Keratinocyte (primary cell): Measurements from ENCODE around the gene MCM10. TPM values are rescaled to one million over a fixed set of nuclear protein-coding genes. Genes with fewer than 3 reads are reported as not detected.

Experiments
- DNase-seq: peaks from one replicate; pipeline ENCODE4 v3.0.0-alpha.2; 2011; ENCODE audit warnings: low read depth, missing footprints, low spot score
- FAIRE-seq: peaks from 2 replicates; lab custom pipeline; 2011; peaks lifted over from hg19 to GRCh38; lab: Jason Lieb, UNC
- H2AFZ ChIP-seq: 2 replicates; pipeline ENCODE4 v1.6.0; 2012; ENCODE audit warnings: low read length, control low read depth, inconsistent platforms; ENCODE audit not compliant: control insufficient read depth
- H3K27ac ChIP-seq: 2 replicates; pipeline ENCODE4 v1.5.1; 2011; ENCODE audit warnings: low read length; ENCODE audit not compliant: control insufficient read depth, insufficient read depth
- H3K27me3 ChIP-seq: 3 replicates; pipeline ENCODE4 v1.6.0; 2011; ENCODE audit warnings: low read length; ENCODE audit not compliant: control insufficient read depth, insufficient read depth; ENCODE audit errors: extremely low read depth
- H3K36me3 ChIP-seq, 2 experiments: 2 replicates in 1 of 2; 3 replicates in 1 of 2; pipeline ENCODE4 v1.5.1; 2011; ENCODE audit warnings: low read length in 2 of 2, mild to moderate bottlenecking in 1 of 2; ENCODE audit not compliant: control insufficient read depth in 2 of 2, insufficient read depth in 2 of 2; ENCODE audit errors: extremely low read depth in 1 of 2
- H3K4me1 ChIP-seq: 3 replicates; pipeline ENCODE4 v1.5.1; 2011; ENCODE audit warnings: low read length; ENCODE audit not compliant: control insufficient read depth, insufficient read depth; ENCODE audit errors: extremely low read depth
- H3K4me2 ChIP-seq: 3 replicates; pipeline ENCODE4 v1.6.0; 2011; ENCODE audit warnings: low read depth, low read length; ENCODE audit not compliant: control insufficient read depth, insufficient read depth; ENCODE audit errors: extremely low read depth
- H3K4me3 ChIP-seq, 3 experiments: fragments of 200-600 bp in 1 of 3; sonication (generic) in 1 of 3; 2 replicates in 2 of 3; 3 replicates in 1 of 3; pipeline ENCODE4 v1.5.1; 2011 to 2016; ENCODE audit warnings: low read length in 3 of 3, mild to moderate bottlenecking in 3 of 3, control low read depth in 2 of 3, inconsistent platforms in 1 of 3, low read depth in 1 of 3, mixed read lengths in 1 of 3, mixed run types in 1 of 3, moderate library complexity in 1 of 3; ENCODE audit not compliant: control insufficient read depth in 2 of 3, insufficient read depth in 2 of 3; ENCODE audit errors: extremely low read depth in 1 of 3
- H3K79me2 ChIP-seq: 2 replicates; pipeline ENCODE4 v1.6.0; 2012; ENCODE audit warnings: low read length; ENCODE audit not compliant: control insufficient read depth, insufficient read depth
- H3K9ac ChIP-seq: 3 replicates; pipeline ENCODE4 v1.6.0; 2011; ENCODE audit warnings: low read length; ENCODE audit not compliant: control insufficient read depth, insufficient read depth; ENCODE audit errors: extremely low read depth
- H3K9me1 ChIP-seq: 3 replicates; pipeline ENCODE4 v1.6.0; 2011; ENCODE audit warnings: low read length; ENCODE audit not compliant: control insufficient read depth, insufficient read depth; ENCODE audit errors: extremely low read depth
- H3K9me3 ChIP-seq: 2 replicates; pipeline ENCODE4 v1.5.1; 2012; ENCODE audit warnings: low read depth, low read length; ENCODE audit not compliant: control insufficient read depth
- H4K20me1 ChIP-seq: 3 replicates; pipeline ENCODE4 v1.6.0; 2011; ENCODE audit warnings: low read length; ENCODE audit not compliant: control insufficient read depth, insufficient read depth; ENCODE audit errors: extremely low read depth
- CTCF ChIP-seq, 3 experiments: IDR thresholded peaks in 1 of 3; conservative IDR thresholded peaks in 1 of 3; optimal IDR thresholded peaks in 1 of 3; 2 replicates in 2 of 3; 3 replicates in 1 of 3; pipeline versions ENCODE3 to v1.5.1; 2011; ENCODE audit warnings: low read length in 3 of 3, mild to moderate bottlenecking in 3 of 3, moderate library complexity in 2 of 3, control low read depth in 1 of 3, inconsistent platforms in 1 of 3; ENCODE audit not compliant: insufficient read depth in 2 of 3; ENCODE audit errors: extremely low read depth in 1 of 3
- EZH2 ChIP-seq: IDR thresholded peaks from one replicate; pipeline ENCODE4 v1.6.1; 2012; ENCODE audit warnings: inconsistent platforms, mild to moderate bottlenecking, low read length, moderate library complexity
- dilution Hi-C: fragments of 300-500 bp; cut with MboI; formaldehyde crosslinking; loops from one replicate; pipeline ENCODE4 v1.7.0; 2020; ENCODE audit warnings: low sequenced_read_pairs; ENCODE audit not compliant: extremely low pct_ligation_motif_present
- polyA plus RNA-seq, 5 experiments: library from polyadenylated mRNA; depleted of rRNA in 3 of 5; stranded (reverse) in 3 of 5; stranded (forward) in 1 of 5; unstranded in 1 of 5; fragments of >200 nt; gene quantifications; 1 replicate in 1 of 5; 2 replicates in 3 of 5; 3 replicates in 1 of 5; pipeline versions ENCODE4 v1.2.1 to v1.2.3, GENCODE V29; 2011 to 2012; ENCODE audit warnings: missing spikeins in 2 of 5, low read depth in 1 of 5, low replicate concordance in 1 of 5

Gene MCM10
- polyA plus RNA-seq, 1 donor (not counting 4 experiments of a cell fraction or from before 2014, with no cell fraction given): 6.2 TPM

GRCh38 chr10:13184730-13185514, 23.6 kb downstream of the MCM10 start:
- Histone ChIP-seq H3K9me3 (no peaks in the 10 kb centered on the region), H3K4me3 (no peak overlapping the region), H3K27ac (no peak overlapping the region), H3K36me3 (peaks cover 0 to 29% of the 10 kb centered on the region in 2 experiments), H3K9ac (no peak overlapping the region), H3K9me1 (no peaks in the 10 kb centered on the region), H3K27me3 (no peaks in the 10 kb centered on the region), H3K79me2 (no peaks in the 10 kb centered on the region), H3K4me1 (no peaks in the 10 kb centered on the region), H2AFZ (no peak overlapping the region), H4K20me1 (no peaks in the 10 kb centered on the region), H3K4me2 (no peak overlapping the region)
- no peak for TF ChIP-seq CTCF (optimal IDR thresholded peaks at IDR 0.05 in 1 of 3, IDR thresholded peaks at IDR 0.05 in 1 of 3, conservative IDR thresholded peaks at IDR 0.05 in 1 of 3; ENCODE audit: extremely low read depth in 1 of 3, insufficient read depth in 2 of 3, low read length in 3 of 3)
- FAIRE-seq (no peak), DNase-seq (no peak)
- dilution Hi-C loops: no loop called here

- no peaks in the 10 kb centered on the region for H3K9me3 ChIP-seq
- no peaks in the 10 kb centered on the region for H3K27me3 ChIP-seq
- no peak overlapping the region for H3K27ac ChIP-seq
- no peak overlapping the region for H3K4me2 ChIP-seq
- no peak for TF ChIP-seq EZH2
- TF ChIP-seq CTCF (optimal IDR thresholded peaks at IDR 0.05 in 1 of 3, IDR thresholded peaks at IDR 0.05 in 1 of 3, conservative IDR thresholded peaks at IDR 0.05 in 1 of 3; ENCODE audit: extremely low read depth in 1 of 3, insufficient read depth in 2 of 3, low read length in 3 of 3): no peak
- H3K4me3 ChIP-seq: no peak overlapping the region
- DNase-seq (no peak), FAIRE-seq (no peak)
- no peaks in the 10 kb centered on the region for H3K9me1 ChIP-seq
- no peaks in the 10 kb centered on the region for H3K4me1 ChIP-seq
- no peak overlapping the region for H3K9ac ChIP-seq
- dilution Hi-C loops: no loop called here
- no peak overlapping the region for H2AFZ ChIP-seq
- H4K20me1 ChIP-seq: no peaks in the 10 kb centered on the region
- H3K36me3 ChIP-seq: peaks cover 0 to 20% of the 10 kb centered on the region in 2 experiments
- H3K79me2 ChIP-seq: no peaks in the 10 kb centered on the region
These were observed 25.8 kb downstream of the MCM10 start for GRCh38 chr10:13187135-13187534.
